Umbilical cord (tissue), 2 donors: ENCODE results near the gene GOT2. TPM values are rescaled to one million over a fixed set of nuclear protein-coding genes. Genes with fewer than 3 reads are reported as not detected.
"Not testable (repeated sequence)": the region's sequence is repeated elsewhere in the genome, so short reads cannot be mapped to it uniquely, and the experiment has no call there.

Source experiments
- DNase-seq: peaks from one replicate; pipeline ENCODE4 v3.0.0-alpha.2; 2015; ENCODE audit warnings: low spot score
- total RNA-seq: library from RNA; depleted of rRNA; stranded (reverse); fragments of >200 nt; gene quantifications from one replicate; pipeline ENCODE4 v1.2.3, GENCODE V29; 2014; ENCODE audit warnings: low replicate concordance; ENCODE audit not compliant: insufficient read depth

GOT2 gene
- total RNA-seq, 1 donor from 2014 or later, result 6.7 TPM

- no peak for DNase-seq
These were observed 16.1 kb downstream of the GOT2 start for GRCh38 chr16:58717994-58718393.

- DNase-seq, result no peak
These were observed 17.6 kb downstream of the GOT2 start for GRCh38 chr16:58716468-58716867.

- DNase-seq, result no peak
These were observed 20.4 kb downstream of the GOT2 start for GRCh38 chr16:58713742-58714141.

- DNase-seq, result no peak
These were observed 24.8 kb downstream of the GOT2 start for GRCh38 chr16:58709333-58709732.

GRCh38 chr16:58699151-58699550 lies 35.0 kb downstream of the GOT2 start:
- DNase-seq, result no peak

- DNase-seq, result no peak
These were observed 38.7 kb downstream of the GOT2 start for GRCh38 chr16:58695368-58695767.

GRCh38 chr16:58692450-58692849 lies 41.7 kb downstream of the GOT2 start:
- no peak for DNase-seq

GRCh38 chr16:58686985-58687706 lies 47.0 kb downstream of the GOT2 start:
- DNase-seq, result not testable (repeated sequence)

- no peak for DNase-seq
These were observed 49.0 kb downstream of the GOT2 start for GRCh38 chr16:58685084-58685449.

GRCh38 chr16:58684354-58685083 lies 49.6 kb downstream of the GOT2 start, which contains the start of gene SLC38A7:
Gene SLC38A7 (minus strand): TSS chr16:58684770. CDS start chr16:58680126, 4,644 bp downstream.
- peak; percentile 88 for DNase-seq

- peak; percentile 23 for DNase-seq
These were observed 50.1 kb downstream of the GOT2 start for GRCh38 chr16:58684001-58684353.

- no peak for DNase-seq
These were observed 54.4 kb downstream of the GOT2 start for GRCh38 chr16:58679763-58680162.

- no peak for DNase-seq
These were observed 55.4 kb downstream of the GOT2 start for GRCh38 chr16:58678716-58679115.

GRCh38 chr16:58678269-58678668 lies 55.8 kb downstream of the GOT2 start:
- no peak for DNase-seq

- no peak for DNase-seq
These were observed 63.1 kb downstream of the GOT2 start for GRCh38 chr16:58670946-58671583.

- DNase-seq, result no peak
These were observed 63.9 kb downstream of the GOT2 start for GRCh38 chr16:58670177-58670576.

GRCh38 chr16:58665200-58665599 lies 68.9 kb downstream of the GOT2 start:
- DNase-seq, result no peak

GRCh38 chr16:58661199-58661830 lies 72.8 kb downstream of the GOT2 start:
- DNase-seq, result peak; percentile 87

- not testable (repeated sequence) for DNase-seq
These were observed 74.2 kb downstream of the GOT2 start for GRCh38 chr16:58659911-58660310.

- no peak for DNase-seq
These were observed 75.3 kb downstream of the GOT2 start for GRCh38 chr16:58658796-58659211.
